SK-N-SH (cell line): ENCODE measurements around the gene STAT1.

ENCODE experiments used
- FOXJ3 ChIP-seq: sonication (generic); formaldehyde crosslinking; IDR thresholded peaks from 2 replicates; pipeline ENCODE4 v1.5.1; 2020; ENCODE audit warnings: mild to moderate bottlenecking, missing genetic modification reagents
- GABPA ChIP-seq: IDR thresholded peaks from 2 replicates; pipeline ENCODE4 v1.4.0; 2012; ENCODE audit warnings: low read depth, mild to moderate bottlenecking
- MXI1 ChIP-seq: IDR thresholded peaks from 2 replicates; pipeline ENCODE4 v1.6.1; 2012; ENCODE audit warnings: mild to moderate bottlenecking, low read depth, low read length, improper control_type of control experiment
- POLR2AphosphoS5 ChIP-seq: IDR thresholded peaks from 2 replicates; pipeline ENCODE4 v1.6.1; 2012; ENCODE audit warnings: low read depth, low read length
- TF ChIP-seq, protein P1 (sequence below): fragments of 200-600 bp; sonication (generic); IDR thresholded peaks from 2 replicates; pipeline ENCODE4 v1.6.1; 2017; ENCODE audit warnings: antibody characterized with exemption, mild to moderate bottlenecking, moderate library complexity
- TF ChIP-seq, protein P2 (sequence below): IDR thresholded peaks from 2 replicates; pipeline ENCODE4 v1.4.0; 2012; ENCODE audit warnings: low read depth
- TF ChIP-seq, protein P3 (sequence below): fragments of 150-350 bp; IDR thresholded peaks from 2 replicates; pipeline ENCODE4 v1.6.1; 2017; ENCODE audit warnings: antibody characterized with exemption, low read length, low read depth, borderline replicate concordance

DNA sequence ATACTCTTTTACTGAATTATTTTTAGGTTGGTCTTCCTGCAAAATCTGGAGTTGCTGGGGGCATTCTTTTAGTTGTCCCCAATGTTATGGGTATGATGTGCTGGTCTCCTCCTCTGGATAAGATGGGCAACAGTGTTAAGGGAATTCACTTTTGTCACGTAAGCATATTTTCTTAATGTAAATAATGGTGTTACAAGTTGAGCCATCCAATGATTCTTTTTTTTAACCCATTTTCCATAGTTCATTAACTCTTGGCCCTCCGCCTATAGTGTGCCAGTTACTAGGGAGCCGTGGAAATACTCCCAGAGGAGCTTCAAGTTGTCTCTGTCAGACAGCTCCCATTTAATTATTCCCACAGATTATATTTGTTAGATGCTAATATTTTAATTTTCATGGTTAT, 83.6 kb downstream of the STAT1 start:
- TF ChIP-seq MXI1 (no peak), POLR2AphosphoS5 (no peak), FOXJ3 (CRISPR knock-in tag) (no peak), GABPA (no peak)
- TF ChIP-seq, protein P1, sequence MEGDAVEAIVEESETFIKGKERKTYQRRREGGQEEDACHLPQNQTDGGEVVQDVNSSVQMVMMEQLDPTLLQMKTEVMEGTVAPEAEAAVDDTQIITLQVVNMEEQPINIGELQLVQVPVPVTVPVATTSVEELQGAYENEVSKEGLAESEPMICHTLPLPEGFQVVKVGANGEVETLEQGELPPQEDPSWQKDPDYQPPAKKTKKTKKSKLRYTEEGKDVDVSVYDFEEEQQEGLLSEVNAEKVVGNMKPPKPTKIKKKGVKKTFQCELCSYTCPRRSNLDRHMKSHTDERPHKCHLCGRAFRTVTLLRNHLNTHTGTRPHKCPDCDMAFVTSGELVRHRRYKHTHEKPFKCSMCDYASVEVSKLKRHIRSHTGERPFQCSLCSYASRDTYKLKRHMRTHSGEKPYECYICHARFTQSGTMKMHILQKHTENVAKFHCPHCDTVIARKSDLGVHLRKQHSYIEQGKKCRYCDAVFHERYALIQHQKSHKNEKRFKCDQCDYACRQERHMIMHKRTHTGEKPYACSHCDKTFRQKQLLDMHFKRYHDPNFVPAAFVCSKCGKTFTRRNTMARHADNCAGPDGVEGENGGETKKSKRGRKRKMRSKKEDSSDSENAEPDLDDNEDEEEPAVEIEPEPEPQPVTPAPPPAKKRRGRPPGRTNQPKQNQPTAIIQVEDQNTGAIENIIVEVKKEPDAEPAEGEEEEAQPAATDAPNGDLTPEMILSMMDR, result no peak
- TF ChIP-seq, protein P2, sequence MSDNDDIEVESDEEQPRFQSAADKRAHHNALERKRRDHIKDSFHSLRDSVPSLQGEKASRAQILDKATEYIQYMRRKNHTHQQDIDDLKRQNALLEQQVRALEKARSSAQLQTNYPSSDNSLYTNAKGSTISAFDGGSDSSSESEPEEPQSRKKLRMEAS, result no peak
- TF ChIP-seq, protein P3, sequence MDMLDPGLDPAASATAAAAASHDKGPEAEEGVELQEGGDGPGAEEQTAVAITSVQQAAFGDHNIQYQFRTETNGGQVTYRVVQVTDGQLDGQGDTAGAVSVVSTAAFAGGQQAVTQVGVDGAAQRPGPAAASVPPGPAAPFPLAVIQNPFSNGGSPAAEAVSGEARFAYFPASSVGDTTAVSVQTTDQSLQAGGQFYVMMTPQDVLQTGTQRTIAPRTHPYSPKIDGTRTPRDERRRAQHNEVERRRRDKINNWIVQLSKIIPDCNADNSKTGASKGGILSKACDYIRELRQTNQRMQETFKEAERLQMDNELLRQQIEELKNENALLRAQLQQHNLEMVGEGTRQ, result no peak
